Parathyroid adenoma (tissue), 2 donors: ENCODE data around the gene CSNK2A2.

ENCODE experiments used
- H2AFZ ChIP-seq: fragments of 300-600 bp; sonication (generic); one replicate; pipeline ENCODE4 v1.7.0; 2017; ENCODE audit warnings: antibody characterized with exemption, mild to moderate bottlenecking
- H3K27ac ChIP-seq: fragments of 300-600 bp; sonication (generic); one replicate; pipeline ENCODE4 v1.7.0; 2017
- H3K27me3 ChIP-seq: fragments of 300-600 bp; sonication (generic); one replicate; pipeline ENCODE4 v1.7.0; 2017; ENCODE audit warnings: low read length; ENCODE audit not compliant: control insufficient read depth, insufficient read depth
- H3K36me3 ChIP-seq: fragments of 300-600 bp; sonication (generic); one replicate; pipeline ENCODE4 v1.7.0; 2017; ENCODE audit warnings: low read length; ENCODE audit not compliant: control insufficient read depth, insufficient read depth
- H3K4me1 ChIP-seq: fragments of 300-600 bp; sonication (generic); one replicate; pipeline ENCODE4 v1.7.0; 2017; ENCODE audit warnings: control low read depth
- H3K4me2 ChIP-seq: fragments of 300-600 bp; sonication (generic); one replicate; pipeline ENCODE4 v1.7.0; 2017; ENCODE audit warnings: low read length
- H3K4me3 ChIP-seq: fragments of 300-600 bp; sonication (generic); one replicate; pipeline ENCODE4 v1.7.0; 2017; ENCODE audit warnings: low read depth, low read length
- H3K79me2 ChIP-seq: fragments of 300-600 bp; sonication (generic); one replicate; pipeline ENCODE4 v1.7.0; 2017; ENCODE audit warnings: control low read depth
- H3K9ac ChIP-seq: fragments of 300-600 bp; sonication (generic); one replicate; pipeline ENCODE4 v1.7.0; 2017; ENCODE audit warnings: mild to moderate bottlenecking
- H3K9me3 ChIP-seq: fragments of 300-600 bp; sonication (generic); one replicate; pipeline ENCODE4 v1.7.0; 2017; ENCODE audit warnings: low read length; ENCODE audit not compliant: control insufficient read depth
- TF ChIP-seq, protein P1 (sequence below): fragments of 300-600 bp; sonication (generic); IDR thresholded peaks from one replicate; pipeline ENCODE4 v1.7.0; 2017; ENCODE audit warnings: antibody characterized with exemption, mild to moderate bottlenecking
- donor health status: primary hyperparathyroidism.

Gene CSNK2A2

GRCh38 chr16:58212824-58213655 lies 15.1 kb upstream of the CSNK2A2 start:
- Histone ChIP-seq H3K36me3 (no peaks in the 10 kb centered on the region), H3K27me3 (no peaks in the 10 kb centered on the region), H2AFZ (no peak overlapping the region), H3K4me3 (no peak overlapping the region), H3K9me3 (no peaks in the 10 kb centered on the region), H3K27ac (no peak overlapping the region), H3K4me1 (no peaks in the 10 kb centered on the region), H3K4me2 (no peak overlapping the region), H3K79me2 (no peaks in the 10 kb centered on the region), H3K9ac (no peak overlapping the region)
- TF ChIP-seq, protein P1, sequence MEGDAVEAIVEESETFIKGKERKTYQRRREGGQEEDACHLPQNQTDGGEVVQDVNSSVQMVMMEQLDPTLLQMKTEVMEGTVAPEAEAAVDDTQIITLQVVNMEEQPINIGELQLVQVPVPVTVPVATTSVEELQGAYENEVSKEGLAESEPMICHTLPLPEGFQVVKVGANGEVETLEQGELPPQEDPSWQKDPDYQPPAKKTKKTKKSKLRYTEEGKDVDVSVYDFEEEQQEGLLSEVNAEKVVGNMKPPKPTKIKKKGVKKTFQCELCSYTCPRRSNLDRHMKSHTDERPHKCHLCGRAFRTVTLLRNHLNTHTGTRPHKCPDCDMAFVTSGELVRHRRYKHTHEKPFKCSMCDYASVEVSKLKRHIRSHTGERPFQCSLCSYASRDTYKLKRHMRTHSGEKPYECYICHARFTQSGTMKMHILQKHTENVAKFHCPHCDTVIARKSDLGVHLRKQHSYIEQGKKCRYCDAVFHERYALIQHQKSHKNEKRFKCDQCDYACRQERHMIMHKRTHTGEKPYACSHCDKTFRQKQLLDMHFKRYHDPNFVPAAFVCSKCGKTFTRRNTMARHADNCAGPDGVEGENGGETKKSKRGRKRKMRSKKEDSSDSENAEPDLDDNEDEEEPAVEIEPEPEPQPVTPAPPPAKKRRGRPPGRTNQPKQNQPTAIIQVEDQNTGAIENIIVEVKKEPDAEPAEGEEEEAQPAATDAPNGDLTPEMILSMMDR: no peak

GRCh38 chr16:58211846-58212245 lies 13.9 kb upstream of the CSNK2A2 start:
- Histone ChIP-seq H2AFZ (no peak overlapping the region), H3K9ac (no peak overlapping the region), H3K9me3 (no peaks in the 10 kb centered on the region)

DNA sequence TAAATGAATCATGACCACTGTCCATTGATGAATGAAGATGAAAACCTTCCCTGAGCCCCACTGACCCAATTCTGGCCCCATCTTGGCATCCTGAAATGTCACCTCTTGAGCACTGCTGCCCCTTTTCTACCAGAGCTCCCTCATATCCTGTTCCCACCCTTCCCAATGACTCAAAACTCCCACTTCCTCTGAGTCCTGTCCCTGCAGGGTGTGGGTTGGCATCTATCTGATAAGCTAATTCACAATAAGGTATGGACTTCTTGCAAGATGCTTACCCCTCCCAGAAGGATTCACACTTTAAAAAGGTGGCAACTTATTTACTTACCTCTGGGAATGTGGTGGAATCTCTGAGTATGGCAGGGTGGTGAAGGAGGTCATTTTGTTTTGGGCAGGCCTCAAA lies 13.3 kb upstream of the CSNK2A2 start:
- Histone ChIP-seq H3K79me2 (no peaks in the 10 kb centered on the region), H3K27ac (no peak overlapping the region), H3K4me3 (no peak overlapping the region), H3K36me3 (no peaks in the 10 kb centered on the region), H3K9me3 (no peaks in the 10 kb centered on the region), H3K9ac (no peak overlapping the region), H2AFZ (no peak overlapping the region), H3K27me3 (no peaks in the 10 kb centered on the region), H3K4me1 (no peaks in the 10 kb centered on the region), H3K4me2 (no peak overlapping the region)
- TF ChIP-seq, protein P1: no peak

More at GRCh38 chr16:58211846-58212245, 13.9 kb upstream of the CSNK2A2 start:
- TF ChIP-seq, protein P1: no peak
- no peaks in the 10 kb centered on the region for H3K27me3 ChIP-seq
- no peak overlapping the region for H3K27ac ChIP-seq
- H3K4me3 ChIP-seq: no peak overlapping the region
- H3K4me2 ChIP-seq: no peak overlapping the region
- no peaks in the 10 kb centered on the region for H3K36me3 ChIP-seq
- no peaks in the 10 kb centered on the region for H3K79me2 ChIP-seq
- no peaks in the 10 kb centered on the region for H3K4me1 ChIP-seq

GRCh38 chr16:58205276-58206036 lies 7.5 kb upstream of the CSNK2A2 start:
- TF ChIP-seq, protein P1: no peak
- Histone ChIP-seq H3K9ac (no peak overlapping the region), H3K4me3 (no peak overlapping the region), H3K27ac (no peak overlapping the region), H3K4me2 (no peak overlapping the region), H3K4me1 (no peaks in the 10 kb centered on the region), H3K36me3 (no peaks in the 10 kb centered on the region), H3K27me3 (no peaks in the 10 kb centered on the region), H3K9me3 (no peaks in the 10 kb centered on the region), H3K79me2 (no peaks in the 10 kb centered on the region), H2AFZ (no peak overlapping the region)
